Measurements from ENCODE around the gene USP54. TPM values are rescaled to one million over a fixed set of nuclear protein-coding genes. Genes with fewer than 3 reads are reported as not detected.

The USP54 gene
- total RNA-seq, 2 donors from 2014 or later = 53.0 to 79.6 TPM

- intact Hi-C loops (cut with DNase I) = loop anchor here (5.0 kb wide), 1 partner anchor 92 kb away; no protein-coding TSS in a partner anchor
- TF ChIP-seq POLR2A (IDR thresholded peaks at IDR 0.05) (no peak), POLR2AphosphoS5 (IDR thresholded peaks at IDR 0.05) (no peak), CTCF (IDR thresholded peaks at IDR 0.05) (no peak)
- Histone ChIP-seq H3K27me3 (replicated peaks; ENCODE audit: insufficient read depth) (no peaks in the 10 kb centered on the region), H3K4me1 (replicated peaks) (no peaks in the 10 kb centered on the region), H3K9me3 (no peaks in the 10 kb centered on the region), H3K27ac (no peak overlapping the region), H3K36me3 (no peaks in the 10 kb centered on the region), H3K4me3 (no peak overlapping the region)
- WGBS = 85% methylated on average over 1 of the region's 1 CpG
- no peak for DNase-seq (ENCODE audit: low spot score)
Measured at GRCh38 chr10:73534857-73535256, 56.3 kb downstream of the USP54 start.

- H3K36me3 ChIP-seq = no peaks in the 10 kb centered on the region
- peak; percentile 71 for DNase-seq (ENCODE audit: low spot score)
- intact Hi-C loops (cut with DNase I) = loop anchor here (1.0 kb wide), 1 partner anchor 115 kb away; no protein-coding TSS in a partner anchor
Measured at GRCh38 chr10:73529089-73529832, 61.9 kb downstream of the USP54 start.

DNA sequence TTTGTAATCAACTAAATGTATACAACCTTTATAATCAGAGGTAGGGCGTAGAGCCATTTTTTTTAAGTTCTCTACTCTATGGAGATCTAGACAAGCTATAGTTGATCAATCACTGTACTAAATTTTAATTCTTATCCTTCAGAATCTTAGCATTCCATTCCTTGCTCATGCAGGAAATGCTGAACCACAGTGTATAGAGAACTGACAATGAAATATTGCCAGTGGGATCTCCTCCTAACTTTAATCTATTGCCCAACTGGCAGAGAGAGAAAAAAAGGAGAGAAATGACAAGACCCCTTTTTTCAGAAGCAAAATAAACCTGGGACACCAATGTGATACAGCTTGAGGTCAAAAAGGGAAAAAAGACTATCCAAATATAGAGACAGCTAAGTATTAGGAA is 68.9 kb downstream of the USP54 start:
- peaks cover 0 to 7% of the 10 kb centered on the region in 2 donors for H3K36me3 ChIP-seq
- no peak for TF ChIP-seq CTCF (IDR thresholded peaks at IDR 0.05)
- TF ChIP-seq POLR2A (IDR thresholded peaks at IDR 0.05) = no peak
- no peak for TF ChIP-seq POLR2AphosphoS5 (IDR thresholded peaks at IDR 0.05)
- H3K27me3 ChIP-seq (replicated peaks; ENCODE audit: insufficient read depth) = no peaks in the 10 kb centered on the region
- no peak for DNase-seq (ENCODE audit: low spot score)
- H3K4me1 ChIP-seq (replicated peaks) = no peaks in the 10 kb centered on the region
- H3K27ac ChIP-seq = no peak overlapping the region
- intact Hi-C loops (cut with DNase I) = no loop called here
- H3K9me3 ChIP-seq = no peaks in the 10 kb centered on the region
- WGBS = 96% methylated on average over 1 of the region's 1 CpG
- H3K4me3 ChIP-seq = no peak overlapping the region

More at GRCh38 chr10:73529089-73529832, 61.9 kb downstream of the USP54 start:
- TF ChIP-seq POLR2A (IDR thresholded peaks at IDR 0.05) (no peak), POLR2AphosphoS5 (IDR thresholded peaks at IDR 0.05) (peak; percentile 53), CTCF (IDR thresholded peaks at IDR 0.05) (peak; percentile 64 to 96 (median 90))
- H3K27ac ChIP-seq = no peak overlapping the region
- H3K27me3 ChIP-seq (replicated peaks; ENCODE audit: insufficient read depth) = no peaks in the 10 kb centered on the region
- no peak overlapping the region for H3K4me3 ChIP-seq
- 94% methylated on average over 5 of the region's 5 CpGs for WGBS
- no peaks in the 10 kb centered on the region for H3K9me3 ChIP-seq
- H3K4me1 ChIP-seq (replicated peaks) = no peaks in the 10 kb centered on the region

DNA sequence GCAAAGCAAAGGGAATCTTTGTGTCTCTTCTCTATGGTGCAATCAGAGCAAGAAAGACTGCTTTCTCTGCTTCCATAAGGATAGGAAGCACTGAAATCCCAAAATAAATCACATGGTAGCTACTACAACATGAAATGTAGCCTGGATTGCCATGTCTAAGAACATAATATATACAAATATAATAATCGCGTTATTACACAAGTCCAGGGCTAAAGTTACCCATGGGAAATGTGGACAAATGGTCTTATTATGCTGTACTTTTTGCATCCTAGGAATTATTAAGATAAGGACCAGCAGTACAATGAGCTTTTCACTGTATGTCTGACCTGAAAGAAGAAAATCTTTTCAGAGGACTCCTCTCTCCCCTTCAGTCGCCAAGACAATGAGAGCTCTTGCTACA is 71.8 kb downstream of the USP54 start:
- Histone ChIP-seq H3K27ac (no peak overlapping the region), H3K4me1 (replicated peaks) (no peaks in the 10 kb centered on the region), H3K36me3 (peaks cover 0 to 7% of the 10 kb centered on the region in 2 donors), H3K27me3 (replicated peaks; ENCODE audit: insufficient read depth) (no peaks in the 10 kb centered on the region), H3K9me3 (no peaks in the 10 kb centered on the region), H3K4me3 (no peak overlapping the region)
- TF ChIP-seq CTCF (IDR thresholded peaks at IDR 0.05) = no peak
- TF ChIP-seq POLR2A (IDR thresholded peaks at IDR 0.05) = no peak
- no peak for TF ChIP-seq POLR2AphosphoS5 (IDR thresholded peaks at IDR 0.05)
- DNase-seq (ENCODE audit: low spot score) = no peak
- 93% methylated on average over 3 of the region's 3 CpGs for WGBS
- intact Hi-C loops (cut with DNase I) = no loop called here

Data from prostate gland (tissue), 2 donors.